Transverse colon (tissue), 3 donors: ENCODE results near the gene GPX4.

Experiments used
- CTCF ChIP-seq, 5 experiments: fragments of 200-600 bp in 3 of 5; fragments of 450-650 bp in 2 of 5; sonication (generic) in 3 of 5; IDR thresholded peaks; 1 replicate in 2 of 5; 2 replicates in 3 of 5; pipeline ENCODE4 v1.5.1; 2016 to 2017; ENCODE audit warnings: antibody characterized with exemption in 5 of 5, inconsistent platforms in 3 of 5, mild to moderate bottlenecking in 2 of 5, moderate library complexity in 1 of 5
- EP300 ChIP-seq: sonication (generic); formaldehyde crosslinking; IDR thresholded peaks from one replicate; pipeline ENCODE4 v1.6.1; 2017; ENCODE audit warnings: antibody characterized with exemption, low read depth
- POLR2A ChIP-seq: fragments of 450-650 bp; IDR thresholded peaks from one replicate; pipeline ENCODE4 v1.6.1; 2016; ENCODE audit warnings: antibody characterized with exemption, mild to moderate bottlenecking, moderate library complexity

- TF ChIP-seq POLR2A (no peak), CTCF (IDR thresholded peaks at IDR 0.05) (no peak), EP300 (no peak)
These were observed 34.3 kb downstream of the GPX4 start for GRCh38 chr19:1138121-1138520.
